GM12891 (cell line): Measurements from ENCODE around the gene SHB.

Source experiments
- POLR2A ChIP-seq: IDR thresholded peaks from 2 replicates; pipeline ENCODE4 v1.6.1; 2011; ENCODE audit warnings: low read depth, low read length, control low read depth
- POLR2AphosphoS5 ChIP-seq: IDR thresholded peaks from 2 replicates; pipeline ENCODE4 v1.6.1; 2011; ENCODE audit warnings: low read depth, low read length, control low read depth
- POU2F2 ChIP-seq: IDR thresholded peaks from 2 replicates; pipeline ENCODE4 v1.6.1; 2011; ENCODE audit warnings: low read depth, mild to moderate bottlenecking, control low read depth, low read length, moderate library complexity
- SPI1 ChIP-seq: IDR thresholded peaks from 2 replicates; pipeline ENCODE4 v1.6.1; 2011; ENCODE audit warnings: low read depth, low read length, control low read depth
- TAF1 ChIP-seq: IDR thresholded peaks from 2 replicates; pipeline ENCODE4 v1.6.1; 2011; ENCODE audit warnings: low read depth, low read length, control low read depth

GRCh38 chr9:37904445-37905130, 164.4 kb downstream of the SHB start:
- TF ChIP-seq POLR2A (no peak), POU2F2 (no peak), POLR2AphosphoS5 (no peak), TAF1 (no peak), SPI1 (no peak)
